PC-3 (cell line): ENCODE results near the gene KRT79.

ENCODE experiments used
- CTCF ChIP-seq: fragments of 300-600 bp; sonication (generic); conservative IDR thresholded peaks from 2 replicates; pipeline ENCODE4 v1.5.1; 2017; ENCODE audit warnings: antibody characterized with exemption, low read depth, mild to moderate bottlenecking, low read length
- EZH2phosphoT487 ChIP-seq: fragments of 300-600 bp; sonication (generic); IDR thresholded peaks from 2 replicates; pipeline ENCODE4 v1.6.1; 2018; ENCODE audit warnings: mild to moderate bottlenecking, antibody characterized with exemption, low read length, borderline replicate concordance

- TF ChIP-seq CTCF (no peak), EZH2phosphoT487 (no peak)
These were observed 12.1 kb downstream of the KRT79 start for GRCh38 chr12:52821826-52822660.
